ENCODE data around the gene HOXA13. TPM values are rescaled to one million over a fixed set of nuclear protein-coding genes. Genes with fewer than 3 reads are reported as not detected.
A peak's percentile ranks its signal among the peaks of the same experiment; 100 is the strongest.

The HOXA13 gene
- not detected for total RNA-seq

DNA sequence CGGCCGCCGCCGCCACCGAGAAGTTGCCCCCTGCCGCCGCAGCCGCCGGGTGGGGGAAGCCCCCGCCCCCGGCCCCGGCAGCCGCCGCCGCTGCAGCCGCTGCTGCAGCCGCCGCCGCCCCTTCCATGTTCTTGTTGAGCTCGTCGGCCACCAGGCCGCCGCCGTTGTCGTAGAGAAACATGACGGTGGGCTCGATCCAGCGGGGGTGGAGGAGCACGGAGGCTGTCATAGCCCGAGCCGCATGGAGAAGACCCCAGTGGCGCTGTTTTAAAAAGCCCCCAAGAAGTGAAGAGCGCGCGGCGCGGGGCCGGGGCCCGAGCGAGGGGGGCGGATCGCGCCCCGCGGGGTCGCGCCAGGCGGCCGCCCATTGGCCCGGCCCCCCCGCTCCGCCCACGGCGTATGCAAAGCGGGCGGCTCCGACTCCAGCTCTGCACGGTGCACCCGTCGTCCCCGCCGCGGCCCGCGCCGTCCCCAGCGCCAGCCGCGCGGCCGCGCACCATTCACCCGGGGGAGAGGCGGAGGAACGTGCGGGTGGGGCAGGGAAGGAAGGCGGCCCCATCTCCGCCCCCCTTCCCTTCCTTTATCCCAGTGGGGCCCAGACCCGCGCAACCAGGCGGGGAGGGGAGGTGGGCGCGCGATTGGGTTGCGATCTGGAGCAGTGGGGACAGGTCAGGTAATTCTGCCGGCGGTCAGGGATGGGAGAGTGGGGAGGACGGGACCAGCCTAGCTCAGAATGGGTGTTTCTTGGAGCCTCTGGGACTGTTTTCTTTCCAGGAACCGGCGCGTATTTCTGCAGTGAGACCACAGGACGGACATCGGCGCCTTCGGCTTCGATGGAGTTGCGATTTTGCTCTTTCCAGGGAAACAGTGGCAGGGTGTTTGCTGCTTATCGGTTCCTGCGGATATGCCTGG lies at the start of gene HOXA13:
HOXA13 (minus strand) TSS at position 243 of the 912 bp plus-strand sequence; CDS start at position 229, 14 bp downstream.
- TF ChIP-seq, protein P1, sequence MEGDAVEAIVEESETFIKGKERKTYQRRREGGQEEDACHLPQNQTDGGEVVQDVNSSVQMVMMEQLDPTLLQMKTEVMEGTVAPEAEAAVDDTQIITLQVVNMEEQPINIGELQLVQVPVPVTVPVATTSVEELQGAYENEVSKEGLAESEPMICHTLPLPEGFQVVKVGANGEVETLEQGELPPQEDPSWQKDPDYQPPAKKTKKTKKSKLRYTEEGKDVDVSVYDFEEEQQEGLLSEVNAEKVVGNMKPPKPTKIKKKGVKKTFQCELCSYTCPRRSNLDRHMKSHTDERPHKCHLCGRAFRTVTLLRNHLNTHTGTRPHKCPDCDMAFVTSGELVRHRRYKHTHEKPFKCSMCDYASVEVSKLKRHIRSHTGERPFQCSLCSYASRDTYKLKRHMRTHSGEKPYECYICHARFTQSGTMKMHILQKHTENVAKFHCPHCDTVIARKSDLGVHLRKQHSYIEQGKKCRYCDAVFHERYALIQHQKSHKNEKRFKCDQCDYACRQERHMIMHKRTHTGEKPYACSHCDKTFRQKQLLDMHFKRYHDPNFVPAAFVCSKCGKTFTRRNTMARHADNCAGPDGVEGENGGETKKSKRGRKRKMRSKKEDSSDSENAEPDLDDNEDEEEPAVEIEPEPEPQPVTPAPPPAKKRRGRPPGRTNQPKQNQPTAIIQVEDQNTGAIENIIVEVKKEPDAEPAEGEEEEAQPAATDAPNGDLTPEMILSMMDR (IDR thresholded peaks at IDR 0.05): no peak
- Histone ChIP-seq H3K4me1 (peaks cover 0 to 29% of the 10 kb centered on the region in 2 donors), H3K36me3 (no peaks in the 10 kb centered on the region), H3K27ac (no peak within 1 kb of the TSS), H3K4me3 (peak within 1 kb of the TSS in 1 of 2 donors; percentile 34), H3K27me3 (peaks cover 77 to 78% of the 10 kb centered on the region in 2 donors), H3K9me3 (no peaks in the 10 kb centered on the region)
- DNase-seq (ENCODE audit: low spot score): no peak

DNA sequence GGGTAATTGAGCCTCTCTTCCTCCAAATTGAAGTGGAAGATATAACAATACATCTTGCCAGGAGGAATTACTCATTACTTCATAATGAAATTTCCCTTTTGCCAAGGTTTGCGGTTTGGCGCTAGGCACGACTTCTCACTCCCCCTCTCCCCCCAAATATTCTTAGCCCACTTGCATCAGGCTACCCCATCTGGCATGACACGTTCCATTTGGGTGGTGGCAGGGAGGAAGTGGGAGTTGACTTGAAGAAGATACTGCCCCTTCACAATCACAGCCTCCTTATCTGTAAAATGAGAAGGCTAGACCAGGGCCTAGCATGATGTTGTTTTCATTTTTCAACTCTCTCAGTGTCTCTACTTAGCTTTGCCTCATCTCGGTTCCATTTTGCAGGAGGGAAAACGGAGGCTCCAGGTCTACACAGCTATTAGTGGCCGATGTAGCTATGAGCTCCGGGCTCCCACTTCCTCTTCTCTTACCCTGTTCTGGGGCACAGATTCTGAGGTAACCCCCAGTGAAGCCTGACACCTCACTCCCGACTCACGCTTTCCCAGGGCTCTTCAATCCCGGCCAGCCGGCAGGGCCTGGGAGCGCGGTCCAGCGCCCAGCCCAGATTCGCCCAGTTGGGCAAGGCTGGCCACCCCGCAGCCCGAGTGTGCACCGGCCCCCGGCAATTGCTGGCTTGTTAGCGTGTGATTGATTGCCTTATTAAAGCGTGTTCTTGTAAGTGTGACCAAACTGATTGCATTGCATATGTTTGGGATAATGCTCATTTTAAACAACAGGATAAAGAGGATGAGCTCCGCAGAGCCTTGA lies 49.2 kb upstream of the HOXA13 start:
- Histone ChIP-seq H3K4me3 (no peak overlapping the region), H3K27ac (no peak overlapping the region), H3K4me1 (peaks cover 0 to 35% of the 10 kb centered on the region in 2 donors), H3K27me3 (peaks cover 49 to 69% of the 10 kb centered on the region in 2 donors), H3K36me3 (no peaks in the 10 kb centered on the region), H3K9me3 (no peaks in the 10 kb centered on the region)
- DNase-seq (ENCODE audit: low spot score): no peak
- TF ChIP-seq, protein P1 (IDR thresholded peaks at IDR 0.05): no peak

DNA sequence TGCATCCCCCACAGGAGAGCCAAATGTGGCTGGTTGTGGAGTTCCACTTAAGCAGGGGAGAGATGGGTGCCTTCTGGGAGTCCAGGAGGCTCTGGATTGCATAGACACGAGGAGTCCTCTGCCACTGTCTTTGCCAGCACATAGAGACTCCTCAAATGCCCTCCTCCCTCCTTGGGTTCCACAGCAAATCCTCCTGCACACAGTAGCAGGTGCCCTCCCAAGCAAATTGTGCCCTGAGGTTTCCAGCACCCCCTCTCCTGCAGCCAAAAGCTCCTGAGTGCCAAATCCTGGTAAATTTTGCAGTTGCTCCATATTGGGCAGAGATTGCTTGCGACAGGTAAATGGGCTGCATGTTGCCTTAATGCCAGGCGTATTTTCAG lies 48.5 kb upstream of the HOXA13 start:
- no peaks in the 10 kb centered on the region for H3K36me3 ChIP-seq
- peaks cover 56 to 76% of the 10 kb centered on the region in 2 donors for H3K27me3 ChIP-seq
- no peak for DNase-seq (ENCODE audit: low spot score)

DNA sequence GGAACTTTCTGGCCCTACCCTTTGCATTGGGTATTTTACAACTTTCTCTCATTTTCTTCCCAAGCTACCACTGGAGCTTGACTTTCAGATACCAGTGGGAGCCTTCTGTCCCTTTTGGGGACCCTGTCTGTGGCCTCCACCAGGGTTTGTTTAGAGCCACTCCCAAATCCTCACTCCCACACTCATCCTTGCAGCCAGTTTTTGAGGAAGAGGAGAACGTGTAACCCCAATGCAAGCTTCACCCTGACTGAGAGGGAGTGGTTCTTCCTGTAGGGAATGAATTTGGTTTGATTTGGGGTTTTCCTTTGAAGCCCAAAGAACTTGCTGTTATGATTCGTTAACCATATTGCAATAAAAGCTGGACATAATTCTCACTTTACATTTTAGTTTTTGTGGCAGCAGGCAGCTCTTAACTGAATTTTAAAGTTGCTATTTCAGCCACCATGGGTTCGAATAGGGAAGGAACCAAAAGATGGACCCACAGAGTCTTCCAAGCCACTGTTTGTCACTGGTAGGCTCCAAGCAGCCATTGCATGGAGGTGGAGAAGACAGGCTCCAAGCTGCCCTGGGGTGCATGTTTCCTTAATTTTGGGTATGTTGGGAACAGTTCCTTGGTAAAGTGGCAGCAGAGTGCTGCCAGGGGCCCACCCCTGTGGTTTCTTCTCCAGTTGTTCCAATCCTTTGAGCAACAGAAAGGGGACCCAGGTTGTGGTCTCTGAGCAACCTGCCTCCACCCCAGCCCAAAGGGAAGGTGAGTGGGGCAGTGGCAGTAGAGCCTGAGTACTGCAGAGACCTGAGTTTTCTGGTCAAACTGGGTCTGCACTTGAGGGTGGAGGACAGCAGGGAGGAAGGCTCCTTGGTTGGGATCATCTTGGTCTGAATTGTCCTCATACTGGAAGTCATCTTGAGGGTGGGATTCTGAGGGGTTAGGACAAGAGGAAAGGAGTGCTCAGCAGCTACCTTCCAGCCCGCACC lies 47.8 kb upstream of the HOXA13 start:
- Histone ChIP-seq H3K27ac (no peak overlapping the region), H3K4me3 (no peak overlapping the region), H3K4me1 (peaks cover 0 to 48% of the 10 kb centered on the region in 2 donors), H3K9me3 (no peaks in the 10 kb centered on the region), H3K36me3 (no peaks in the 10 kb centered on the region), H3K27me3 (peaks cover 62 to 83% of the 10 kb centered on the region in 2 donors)
- TF ChIP-seq, protein P1 (IDR thresholded peaks at IDR 0.05): no peak
- no peak for DNase-seq (ENCODE audit: low spot score)

More for the DNA sequence above, 48.5 kb upstream of the HOXA13 start:
- no peak overlapping the region for H3K27ac ChIP-seq
- TF ChIP-seq, protein P1 (IDR thresholded peaks at IDR 0.05): no peak
- H3K9me3 ChIP-seq: no peaks in the 10 kb centered on the region
- no peak overlapping the region for H3K4me3 ChIP-seq
- H3K4me1 ChIP-seq: peaks cover 0 to 41% of the 10 kb centered on the region in 2 donors

DNA sequence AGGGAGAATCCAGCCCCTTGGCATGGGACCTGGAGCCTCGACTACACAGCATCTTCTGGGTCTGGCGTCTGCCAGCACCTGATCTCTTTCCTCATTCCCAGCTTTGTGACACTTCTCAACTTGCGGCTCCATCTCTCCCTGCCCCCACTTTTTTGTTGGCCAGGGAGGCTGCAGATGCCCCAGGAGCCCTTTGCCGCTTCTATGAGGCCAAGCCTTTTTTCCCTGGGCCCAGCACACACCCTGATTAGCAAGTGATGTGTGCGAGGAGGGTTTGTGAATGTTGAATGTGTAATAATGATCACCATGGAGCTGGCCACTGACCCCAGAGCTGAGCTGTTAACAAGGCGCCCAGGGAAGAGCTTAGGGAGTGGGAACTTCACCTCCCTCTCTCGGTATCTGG lies 47.1 kb upstream of the HOXA13 start:
- no peaks in the 10 kb centered on the region for H3K9me3 ChIP-seq
- TF ChIP-seq, protein P1 (IDR thresholded peaks at IDR 0.05): no peak
- H3K27ac ChIP-seq: no peak overlapping the region
- peaks cover 64 to 89% of the 10 kb centered on the region in 2 donors for H3K27me3 ChIP-seq
- no peak overlapping the region for H3K4me3 ChIP-seq
- DNase-seq (ENCODE audit: low spot score): no peak
- peaks cover 0 to 49% of the 10 kb centered on the region in 2 donors for H3K4me1 ChIP-seq
- no peaks in the 10 kb centered on the region for H3K36me3 ChIP-seq

Data from right atrium auricular region (tissue), 2 donors.